Smooth muscle cell (in vitro differentiated cells): ENCODE measurements around the gene C16orf87. TPM values are rescaled to one million over a fixed set of nuclear protein-coding genes. Genes with fewer than 3 reads are reported as not detected.

Experiments
- DNase-seq: peaks from one replicate; lab custom pipeline; 2025; ENCODE audit not compliant: unreplicated experiment; lab: John Stamatoyannopoulos, UW
- H2AFZ ChIP-seq: fragments of 200-600 bp; sonication (generic); 2 replicates; pipeline ENCODE4 v1.6.0; 2016; ENCODE audit warnings: antibody characterized with exemption, low read depth, mild to moderate bottlenecking
- H3F3A ChIP-seq: fragments of 200-600 bp; sonication (generic); 2 replicates; pipeline ENCODE4 v1.6.0; 2017; ENCODE audit warnings: antibody characterized with exemption, low read depth
- H3K27ac ChIP-seq: fragments of 200-600 bp; sonication (generic); 2 replicates; pipeline ENCODE4 v1.5.1; 2016; ENCODE audit warnings: low read depth, mild to moderate bottlenecking
- H3K27me3 ChIP-seq: fragments of 200-600 bp; sonication (generic); 2 replicates; pipeline ENCODE4 v1.6.1; 2016; ENCODE audit warnings: low read depth, mild to moderate bottlenecking
- H3K36me3 ChIP-seq: fragments of 200-600 bp; sonication (generic); 2 replicates; pipeline ENCODE4 v1.5.1; 2016; ENCODE audit warnings: low read depth
- H3K4me1 ChIP-seq: fragments of 200-600 bp; sonication (generic); 2 replicates; pipeline ENCODE4 v1.5.1; 2016; ENCODE audit warnings: low read depth
- H3K4me2 ChIP-seq: fragments of 200-600 bp; sonication (generic); 2 replicates; pipeline ENCODE4 v1.6.0; 2016; ENCODE audit warnings: mild to moderate bottlenecking
- H3K4me3 ChIP-seq: fragments of 200-600 bp; sonication (generic); 2 replicates; pipeline ENCODE4 v1.5.1; 2016; ENCODE audit warnings: mild to moderate bottlenecking
- H3K79me2 ChIP-seq: fragments of 200-600 bp; sonication (generic); 2 replicates; pipeline ENCODE4 v1.6.0; 2016; ENCODE audit warnings: low read depth, mild to moderate bottlenecking
- H3K9ac ChIP-seq: fragments of 200-600 bp; sonication (generic); 2 replicates; pipeline ENCODE4 v1.6.0; 2016; ENCODE audit warnings: low read depth
- H3K9me3 ChIP-seq: fragments of 200-600 bp; sonication (generic); replicated peaks from 2 replicates; pipeline ENCODE4 v1.5.1; 2016; ENCODE audit warnings: low read depth
- H4K20me1 ChIP-seq: fragments of 200-600 bp; sonication (generic); 2 replicates; pipeline ENCODE4 v1.6.0; 2016; ENCODE audit warnings: low read depth
- WGBS: methylation state at CpG from one replicate; pipeline ENCODE4 v1.1.7; 2016; ENCODE audit warnings: low lambda C conversion rate; 5-methylcytosine and 5-hydroxymethylcytosine counted together
- polyA plus RNA-seq: library from polyadenylated mRNA; unstranded; fragments of >200 nt; fragmentation: Nextera tagmentation; extraction: Ambion mirVana; gene quantifications from 2 replicates; pipeline ENCODE4 v1.2.1, GENCODE V29; 2016
- total RNA-seq: library from RNA; depleted of rRNA; stranded (reverse); fragments of >200 nt; gene quantifications from 2 replicates; pipeline ENCODE4 v1.2.3, GENCODE V29; 2014
- TF ChIP-seq, protein P1 (sequence below): fragments of 200-600 bp; sonication (generic); IDR thresholded peaks from 2 replicates; pipeline ENCODE4 v1.5.1; 2017; ENCODE audit warnings: borderline replicate concordance, mild to moderate bottlenecking, antibody characterized with exemption; ENCODE audit not compliant: insufficient read depth, poor library complexity, severe bottlenecking

C16orf87 gene
- total and polyA plus RNA-seq, 2 experiments from 2014 or later = 19.6 to 21.5 TPM

GRCh38 chr16:46822270-46822669 is 8.7 kb downstream of the C16orf87 start:
- Histone ChIP-seq H3K9ac (no peak overlapping the region), H4K20me1 (peaks cover 74% of the 10 kb centered on the region), H3K4me3 (no peak overlapping the region), H3K4me1 (peaks cover 22% of the 10 kb centered on the region), H3K79me2 (peaks cover 91% of the 10 kb centered on the region), H2AFZ (no peak overlapping the region), H3F3A (no peaks in the 10 kb centered on the region), H3K4me2 (peak overlapping the region; percentile 4), H3K36me3 (no peaks in the 10 kb centered on the region), H3K27ac (no peak overlapping the region), H3K27me3 (no peaks in the 10 kb centered on the region), H3K9me3 (no peaks in the 10 kb centered on the region)
- TF ChIP-seq, protein P1, sequence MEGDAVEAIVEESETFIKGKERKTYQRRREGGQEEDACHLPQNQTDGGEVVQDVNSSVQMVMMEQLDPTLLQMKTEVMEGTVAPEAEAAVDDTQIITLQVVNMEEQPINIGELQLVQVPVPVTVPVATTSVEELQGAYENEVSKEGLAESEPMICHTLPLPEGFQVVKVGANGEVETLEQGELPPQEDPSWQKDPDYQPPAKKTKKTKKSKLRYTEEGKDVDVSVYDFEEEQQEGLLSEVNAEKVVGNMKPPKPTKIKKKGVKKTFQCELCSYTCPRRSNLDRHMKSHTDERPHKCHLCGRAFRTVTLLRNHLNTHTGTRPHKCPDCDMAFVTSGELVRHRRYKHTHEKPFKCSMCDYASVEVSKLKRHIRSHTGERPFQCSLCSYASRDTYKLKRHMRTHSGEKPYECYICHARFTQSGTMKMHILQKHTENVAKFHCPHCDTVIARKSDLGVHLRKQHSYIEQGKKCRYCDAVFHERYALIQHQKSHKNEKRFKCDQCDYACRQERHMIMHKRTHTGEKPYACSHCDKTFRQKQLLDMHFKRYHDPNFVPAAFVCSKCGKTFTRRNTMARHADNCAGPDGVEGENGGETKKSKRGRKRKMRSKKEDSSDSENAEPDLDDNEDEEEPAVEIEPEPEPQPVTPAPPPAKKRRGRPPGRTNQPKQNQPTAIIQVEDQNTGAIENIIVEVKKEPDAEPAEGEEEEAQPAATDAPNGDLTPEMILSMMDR = no peak
- no peak for DNase-seq
- 62% methylated on average over 3 of the region's 3 CpGs for WGBS

GRCh38 chr16:46817961-46818360 is 13.0 kb downstream of the C16orf87 start:
- Histone ChIP-seq H4K20me1 (peaks cover 81% of the 10 kb centered on the region), H3K79me2 (peaks cover 91% of the 10 kb centered on the region), H3F3A (no peaks in the 10 kb centered on the region), H3K27me3 (no peaks in the 10 kb centered on the region), H3K36me3 (no peaks in the 10 kb centered on the region), H3K4me3 (no peak overlapping the region), H3K9me3 (peaks cover 8% of the 10 kb centered on the region), H2AFZ (no peak overlapping the region), H3K27ac (no peak overlapping the region), H3K4me2 (no peak overlapping the region), H3K4me1 (peaks cover 12% of the 10 kb centered on the region), H3K9ac (no peak overlapping the region)
- DNase-seq = no peak
- TF ChIP-seq, protein P1 = no peak
- WGBS = 84% methylated on average over 2 of the region's 2 CpGs

- H3K4me3 ChIP-seq = no peak overlapping the region
- H3K4me1 ChIP-seq = no peaks in the 10 kb centered on the region
- TF ChIP-seq, protein P1 = no peak
- no peak overlapping the region for H3K27ac ChIP-seq
- WGBS = 100% methylated on average over 1 of the region's 1 CpG
- H3K79me2 ChIP-seq = peaks cover 95% of the 10 kb centered on the region
- no peak overlapping the region for H2AFZ ChIP-seq
- H3K9me3 ChIP-seq = peaks cover 8% of the 10 kb centered on the region
- H3K27me3 ChIP-seq = no peaks in the 10 kb centered on the region
- no peaks in the 10 kb centered on the region for H3K36me3 ChIP-seq
- H3K4me2 ChIP-seq = no peak overlapping the region
- no peak overlapping the region for H3K9ac ChIP-seq
- no peak for DNase-seq
- peaks cover 77% of the 10 kb centered on the region for H4K20me1 ChIP-seq
- no peaks in the 10 kb centered on the region for H3F3A ChIP-seq
Observed at GRCh38 chr16:46814790-46815189, 16.2 kb downstream of the C16orf87 start.

GRCh38 chr16:46813611-46814010 is 17.4 kb downstream of the C16orf87 start:
- peaks cover 95% of the 10 kb centered on the region for H3K79me2 ChIP-seq
- no peaks in the 10 kb centered on the region for H3K4me1 ChIP-seq
- H3K36me3 ChIP-seq = no peaks in the 10 kb centered on the region
- DNase-seq = no peak
- H3K4me3 ChIP-seq = no peak overlapping the region
- TF ChIP-seq, protein P1 = no peak
- no peaks in the 10 kb centered on the region for H3F3A ChIP-seq
- no peak overlapping the region for H3K4me2 ChIP-seq
- H3K27ac ChIP-seq = no peak overlapping the region
- H3K27me3 ChIP-seq = no peaks in the 10 kb centered on the region
- no peak overlapping the region for H3K9ac ChIP-seq
- H4K20me1 ChIP-seq = peaks cover 85% of the 10 kb centered on the region
- H2AFZ ChIP-seq = no peak overlapping the region
- H3K9me3 ChIP-seq = peaks cover 8% of the 10 kb centered on the region
- 67% methylated on average over 7 of the region's 7 CpGs for WGBS
